T-cell (primary cell): ENCODE measurements around the gene DDX10. TPM values are rescaled to one million over a fixed set of nuclear protein-coding genes. Genes with fewer than 3 reads are reported as not detected.

ENCODE experiments used
- ATAC-seq, 4 experiments: fragments of 200-7000 bp in 3 of 4; fragments of 150-1000 bp in 1 of 4; cut with Tn5 transposase; replicated peaks in 1 of 4; 1 replicate in 3 of 4; 2 replicates in 1 of 4; pipeline ENCODE4 v1.10.0; 2021; ENCODE audit warnings: moderate library complexity in 3 of 4, mild to moderate bottlenecking in 2 of 4, moderate number of reproducible peaks in 1 of 4
- CTCF ChIA-PET, 2 donors: fragments of 300-600 bp; sonication (Branson Sonifier 250); formaldehyde crosslinking; loops; one replicate each; lab custom pipeline; 2022; ENCODE audit warnings: antibody characterized with exemption in 2 of 2; lab: Charles Lee
- POLR2A ChIA-PET, 2 donors: fragments of 300-600 bp; sonication (Branson Sonifier 250); formaldehyde crosslinking; loops; one replicate each; lab custom pipeline; 2022; ENCODE audit warnings: antibody characterized with exemption in 2 of 2; lab: Charles Lee
- DNase-seq, 35 experiments: peaks; one replicate each; pipeline versions ENCODE4 v3.0.0 to v3.0.0-alpha.2; 2013 to 2023
- H3K27ac ChIP-seq: one replicate; pipeline ENCODE4 v1.5.1; 2013; ENCODE audit warnings: low read length
- H3K27me3 ChIP-seq, 2 experiments: replicated peaks in 1 of 2; 1 replicate in 1 of 2; 2 replicates in 1 of 2; pipeline versions ENCODE4 v1.6.1 to v1.7.0; 2013; ENCODE audit warnings: low read length in 1 of 2, mixed read lengths in 1 of 2; ENCODE audit not compliant: control insufficient read depth in 2 of 2, insufficient read depth in 2 of 2; ENCODE audit errors: extremely low read depth in 1 of 2
- H3K36me3 ChIP-seq, 2 donors: 1 replicate in 1 of 2; 2 replicates in 1 of 2; pipeline versions ENCODE4 v1.6.1 to v1.7.0; 2013; ENCODE audit warnings: low read length in 1 of 2; ENCODE audit not compliant: control insufficient read depth in 2 of 2, insufficient read depth in 1 of 2; ENCODE audit errors: extremely low read depth in 1 of 2
- H3K4me1 ChIP-seq, 2 experiments: 1 replicate in 1 of 2; 2 replicates in 1 of 2; pipeline versions ENCODE4 v1.6.1 to v1.7.0; 2013; ENCODE audit warnings: low read length in 2 of 2, mixed read lengths in 1 of 2; ENCODE audit not compliant: insufficient read depth in 2 of 2, control insufficient read depth in 1 of 2; ENCODE audit errors: extremely low read depth in 1 of 2
- H3K4me3 ChIP-seq, 2 donors: 1 replicate in 1 of 2; 2 replicates in 1 of 2; pipeline versions ENCODE4 v1.5.1 to v1.7.0; 2013; ENCODE audit warnings: mild to moderate bottlenecking in 2 of 2, low read length in 1 of 2, moderate library complexity in 1 of 2; ENCODE audit not compliant: control insufficient read depth in 1 of 2; ENCODE audit errors: extremely low read depth in 1 of 2
- H3K9me3 ChIP-seq: 2 replicates; pipeline ENCODE4 v1.7.0; 2013
- H3K27ac Mint-ChIP-seq, 2 donors: one replicate each; pipeline ENCODE4 v1.8.0; 2020 to 2021; ENCODE audit warnings: mild to moderate bottlenecking in 2 of 2, mixed read lengths in 2 of 2
- H3K27me3 Mint-ChIP-seq, 2 donors: one replicate each; pipeline ENCODE4 v1.8.0; 2021 to 2022; ENCODE audit warnings: mixed read lengths in 2 of 2
- H3K36me3 Mint-ChIP-seq: one replicate; pipeline ENCODE4 v1.8.0; 2021; ENCODE audit warnings: mixed read lengths
- H3K4me1 Mint-ChIP-seq, 3 donors: one replicate each; pipeline ENCODE4 v1.8.0; 2020 to 2022; ENCODE audit warnings: mixed read lengths in 3 of 3, mild to moderate bottlenecking in 1 of 3
- H3K4me3 Mint-ChIP-seq, 3 donors: one replicate each; pipeline ENCODE4 v1.8.0; 2020 to 2022; ENCODE audit warnings: mild to moderate bottlenecking in 3 of 3, mixed read lengths in 3 of 3, moderate library complexity in 3 of 3
- H3K9me3 Mint-ChIP-seq, 3 donors: one replicate each; pipeline ENCODE4 v1.8.0; 2020 to 2022; ENCODE audit warnings: mixed read lengths in 3 of 3
- WGBS: methylation state at CpG from one replicate; pipeline ENCODE4 v1.1.5; 2013; ENCODE audit warnings: missing lambda C conversion rate; ENCODE audit not compliant: insufficient coverage; 5-methylcytosine and 5-hydroxymethylcytosine counted together
- total RNA-seq, 35 experiments: library from RNA in 6 of 35; stranded (reverse) in 6 of 35; fragments of 120-200 nt in 1 of 35; gene quantifications; one replicate each; pipeline versions ENCODE4 v1.2.1 to v1.2.4 and lab custom pipeline; 2013 to 2026

The DDX10 gene
- total RNA-seq, 5 donors from 2014 or later (not counting 1 experiment from before 2014, with no cell fraction given) = 23.5 to 30.0 (median 27.0) TPM

- H3K9me3 Mint-ChIP-seq = no peaks in the 10 kb centered on the region
- no peaks in the 10 kb centered on the region for H3K9me3 ChIP-seq
- H3K4me3 Mint-ChIP-seq = no peak overlapping the region
- no peaks in the 10 kb centered on the region for H3K27me3 ChIP-seq
- H3K4me3 ChIP-seq = no peak overlapping the region
- peaks cover 5 to 15% (median 10%) of the 10 kb centered on the region in 3 donors for H3K4me1 Mint-ChIP-seq
- no peaks in the 10 kb centered on the region for H3K36me3 ChIP-seq
- DNase-seq = no peak
- POLR2A ChIA-PET = no interaction called here
- CTCF ChIA-PET = interaction anchor here in 1 of 2 donors (0.6 kb wide), 1 partner anchor 34 kb away, joined by 3 read pairs; no protein-coding TSS in a partner anchor
- no peaks in the 10 kb centered on the region for H3K27me3 Mint-ChIP-seq
- no peaks in the 10 kb centered on the region for H3K36me3 Mint-ChIP-seq
- H3K4me1 ChIP-seq = peaks cover 0 to 5% of the 10 kb centered on the region in 2 experiments
- no peak overlapping the region for H3K27ac ChIP-seq
- ATAC-seq = no peak
- no peak overlapping the region for H3K27ac Mint-ChIP-seq
Measured at GRCh38 chr11:108881131-108881530, 216.3 kb downstream of the DDX10 start.

DNA sequence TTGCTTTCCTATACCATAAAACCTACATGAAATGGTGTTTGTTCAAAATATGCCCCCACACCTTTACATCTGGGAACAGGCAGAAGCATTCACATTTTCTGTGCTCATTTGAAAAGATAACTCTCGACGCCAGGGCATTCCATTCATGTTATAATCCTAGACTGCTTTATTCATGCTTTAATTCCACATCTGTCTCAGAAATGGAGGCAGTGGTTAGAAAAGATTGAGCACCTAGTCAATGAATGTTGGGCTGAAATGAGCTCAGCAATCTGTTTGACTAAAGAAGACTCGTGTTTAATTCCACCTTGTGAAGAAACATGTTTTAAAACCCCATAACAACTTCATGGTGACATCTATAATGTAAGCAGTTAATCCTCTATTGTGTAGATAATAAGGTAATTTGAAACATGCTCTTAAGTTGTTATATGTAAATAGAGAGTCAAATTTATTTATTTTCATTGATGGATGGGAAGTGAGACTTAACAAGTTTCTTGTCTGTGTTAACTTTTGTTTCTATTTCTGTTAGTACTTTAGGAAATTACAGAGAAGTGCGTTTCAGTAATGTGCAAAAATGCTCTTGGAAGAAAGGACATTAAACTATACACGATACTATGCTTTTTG, 217.5 kb downstream of the DDX10 start:
- DNase-seq (no peak), ATAC-seq (no peak)
- H3K9me3 ChIP-seq = no peaks in the 10 kb centered on the region
- CTCF ChIA-PET = no interaction called here
- Mint-ChIP-seq H3K4me1 (peaks cover 5 to 17% (median 15%) of the 10 kb centered on the region in 3 donors), H3K9me3 (no peaks in the 10 kb centered on the region), H3K4me3 (no peak overlapping the region), H3K27me3 (no peaks in the 10 kb centered on the region), H3K27ac (no peak overlapping the region), H3K36me3 (no peaks in the 10 kb centered on the region)
- 100% methylated on average over 1 of the region's 5 CpGs for WGBS
- peaks cover 0 to 5% of the 10 kb centered on the region in 2 experiments for H3K4me1 ChIP-seq
- no peaks in the 10 kb centered on the region for H3K36me3 ChIP-seq
- no peak overlapping the region for H3K4me3 ChIP-seq
- H3K27ac ChIP-seq = no peak overlapping the region
- H3K27me3 ChIP-seq = no peaks in the 10 kb centered on the region
- POLR2A ChIA-PET = no interaction called here

GRCh38 chr11:108886005-108886659, 221.3 kb downstream of the DDX10 start:
- Histone ChIP-seq H3K27ac (no peak overlapping the region), H3K9me3 (no peaks in the 10 kb centered on the region), H3K27me3 (no peaks in the 10 kb centered on the region), H3K4me1 (peaks cover 3 to 7% of the 10 kb centered on the region in 2 experiments), H3K36me3 (no peaks in the 10 kb centered on the region), H3K4me3 (no peak overlapping the region)
- Mint-ChIP-seq H3K27ac (no peak overlapping the region), H3K27me3 (no peaks in the 10 kb centered on the region), H3K4me3 (no peak overlapping the region), H3K36me3 (peaks cover under 1% of the 10 kb centered on the region), H3K9me3 (no peaks in the 10 kb centered on the region), H3K4me1 (peaks cover 5 to 23% (median 20%) of the 10 kb centered on the region in 3 donors)
- whole genome bisulfite sequencing = 100% methylated on average over 1 of the region's 2 CpGs
- ChIA-PET POLR2A (no interaction called here), CTCF (no interaction called here)
- DNase-seq (no peak), ATAC-seq (no peak)

DNA sequence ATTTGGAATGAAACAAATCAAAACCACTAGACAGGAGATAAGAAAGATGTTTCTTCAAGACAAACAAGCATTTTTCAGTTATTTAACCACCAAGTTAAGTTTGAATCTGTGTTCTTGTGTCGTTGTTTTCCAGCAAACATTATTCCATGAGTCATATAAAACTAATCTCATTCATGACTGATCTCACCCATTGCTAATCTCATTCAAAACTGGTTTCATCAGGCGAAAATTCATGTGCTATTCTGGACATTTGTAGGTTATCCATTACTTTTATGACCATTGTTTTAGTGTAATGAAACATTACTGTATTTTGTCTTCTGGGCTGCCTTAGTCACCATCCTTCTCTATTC, 221.8 kb downstream of the DDX10 start:
- POLR2A ChIA-PET = no interaction called here
- WGBS = no CpG with 5 or more reads among the region's 2 CpGs

DNA sequence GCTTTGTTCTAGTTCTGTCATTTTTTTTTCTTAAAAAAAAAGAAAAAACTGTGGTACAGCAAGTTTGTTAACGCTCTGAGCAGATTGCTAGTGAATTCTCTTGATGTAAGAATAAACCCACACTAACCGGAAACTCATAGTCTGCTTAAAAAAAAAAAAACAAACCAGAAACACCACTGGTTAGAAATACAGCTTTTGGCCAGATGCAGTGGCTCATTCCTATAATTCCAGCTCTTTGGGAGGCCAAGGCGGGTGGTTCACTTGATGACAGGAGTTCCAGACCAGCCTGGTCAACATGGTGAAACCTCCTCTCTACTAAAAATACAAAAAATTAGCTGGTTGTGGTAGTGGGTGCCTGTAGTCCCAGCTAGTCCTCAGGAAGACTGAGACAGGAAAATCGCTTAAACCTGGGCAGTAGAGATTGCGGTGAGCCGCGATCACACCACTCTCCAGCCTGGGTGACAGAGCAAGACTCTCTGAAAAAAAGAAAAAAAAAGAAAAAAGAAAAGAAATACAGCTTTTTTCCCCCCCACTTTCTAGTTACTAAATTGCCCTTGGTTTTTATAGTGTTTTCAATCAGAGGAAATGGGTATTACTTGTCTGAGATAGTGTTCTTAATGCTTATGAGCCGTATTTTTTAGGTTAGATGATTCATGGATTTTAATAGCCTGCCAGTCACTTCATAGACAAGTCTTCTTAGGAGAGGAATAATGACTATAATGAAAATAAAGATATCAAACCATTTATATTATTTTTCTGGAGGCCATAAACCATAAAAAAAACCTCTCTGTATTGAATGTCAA, 222.8 kb downstream of the DDX10 start:
- Mint-ChIP-seq H3K4me3 (peak overlapping the region in 1 of 3 donors; percentile 25), H3K9me3 (no peaks in the 10 kb centered on the region), H3K36me3 (peaks cover 6% of the 10 kb centered on the region), H3K27ac (no peak overlapping the region), H3K4me1 (peaks cover 0 to 16% (median 12%) of the 10 kb centered on the region in 3 donors), H3K27me3 (no peaks in the 10 kb centered on the region)
- Histone ChIP-seq H3K36me3 (no peaks in the 10 kb centered on the region), H3K27me3 (no peaks in the 10 kb centered on the region), H3K4me3 (peak overlapping the region in 1 of 2 donors; percentile 19), H3K27ac (no peak overlapping the region), H3K9me3 (no peaks in the 10 kb centered on the region), H3K4me1 (peaks cover 3 to 7% of the 10 kb centered on the region in 2 experiments)
- POLR2A ChIA-PET = interaction anchor here in 1 of 2 donors (0.7 kb wide), 1 partner anchor 12 kb away, joined by 6 read pairs; no protein-coding TSS in a partner anchor
- DNase-seq (peak in 8 of 35 experiments; percentile 1 to 27 (median 8)), ATAC-seq (peak in 2 of 4 experiments; percentile 53 to 78)
- WGBS = 67% methylated on average over 1 of the region's 8 CpGs
- CTCF ChIA-PET = interaction anchor here in 1 of 2 donors (0.6 kb wide), 2 partner anchors 8 to 719 kb away, joined by 3 read pairs; no protein-coding TSS in a partner anchor

More for the DNA sequence above, 221.8 kb downstream of the DDX10 start:
- Mint-ChIP-seq H3K27me3 (no peaks in the 10 kb centered on the region), H3K9me3 (no peaks in the 10 kb centered on the region), H3K36me3 (peaks cover 6% of the 10 kb centered on the region), H3K4me3 (no peak overlapping the region), H3K27ac (no peak overlapping the region), H3K4me1 (peaks cover 5 to 22% (median 18%) of the 10 kb centered on the region in 3 donors)
- H3K36me3 ChIP-seq = no peaks in the 10 kb centered on the region
- CTCF ChIA-PET = no interaction called here
- peaks cover 3 to 7% of the 10 kb centered on the region in 2 experiments for H3K4me1 ChIP-seq
- DNase-seq = no peak
- no peaks in the 10 kb centered on the region for H3K27me3 ChIP-seq
- no peaks in the 10 kb centered on the region for H3K9me3 ChIP-seq
- H3K4me3 ChIP-seq = no peak overlapping the region
- ATAC-seq = no peak
- no peak overlapping the region for H3K27ac ChIP-seq

DNA sequence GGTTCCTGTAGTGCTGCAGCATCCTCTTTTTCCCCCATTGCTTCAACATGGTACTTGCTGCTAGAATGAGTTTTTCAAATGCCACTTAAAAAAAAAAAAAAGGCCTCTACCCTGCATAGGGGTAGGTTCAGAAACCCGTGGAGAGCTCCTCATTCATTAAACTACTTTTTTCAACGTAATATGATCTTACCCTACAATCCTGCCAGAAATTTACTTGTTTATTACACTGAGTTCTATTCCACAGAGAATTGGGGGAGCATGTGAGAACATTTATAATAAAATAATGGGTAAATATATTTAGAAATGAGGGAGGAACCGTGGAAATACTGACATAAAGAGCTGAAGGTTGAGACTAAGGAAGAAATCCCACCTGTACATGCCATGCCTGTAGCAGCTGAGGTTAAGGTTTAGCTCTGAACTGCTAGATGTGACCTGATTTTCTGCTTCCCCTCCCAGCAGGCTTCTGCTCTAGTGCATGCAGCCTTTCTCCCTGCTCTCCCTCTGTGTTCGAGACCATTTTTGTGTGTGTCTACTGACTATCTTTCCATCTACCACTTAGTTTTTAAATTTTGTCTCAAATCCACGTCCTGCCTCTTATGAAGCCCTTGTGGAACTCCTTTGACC, 225.7 kb downstream of the DDX10 start:
- no peak overlapping the region for H3K4me3 Mint-ChIP-seq
- no peak for ATAC-seq
- peaks cover 8% of the 10 kb centered on the region for H3K36me3 Mint-ChIP-seq

More for the DNA sequence above, 225.7 kb downstream of the DDX10 start:
- no peaks in the 10 kb centered on the region for H3K9me3 ChIP-seq
- Mint-ChIP-seq H3K27me3 (no peaks in the 10 kb centered on the region), H3K9me3 (no peaks in the 10 kb centered on the region), H3K27ac (no peak overlapping the region), H3K4me1 (peaks cover 0 to 12% (median 12%) of the 10 kb centered on the region in 3 donors)
- POLR2A ChIA-PET = no interaction called here
- H3K27me3 ChIP-seq = no peaks in the 10 kb centered on the region
- WGBS = 90% methylated on average over 2 of the region's 5 CpGs
- no peaks in the 10 kb centered on the region for H3K36me3 ChIP-seq
- CTCF ChIA-PET = interaction anchor here in 1 of 2 donors (0.8 kb wide), 1 partner anchor 159 kb away, joined by 6 read pairs; no protein-coding TSS in a partner anchor
- no peak overlapping the region for H3K4me3 ChIP-seq
- H3K27ac ChIP-seq = no peak overlapping the region
- H3K4me1 ChIP-seq = peaks cover 2 to 3% of the 10 kb centered on the region in 2 experiments
- no peak for DNase-seq
